DOHH2 (cell line): ENCODE results near the gene LSMEM2.
A peak's percentile ranks its signal among the peaks of the same experiment; 100 is the strongest.

Source experiments
- EZH2phosphoT487 ChIP-seq: fragments of 200-600 bp; sonication (generic); IDR thresholded peaks from 2 replicates; pipeline ENCODE4 v1.6.1; 2017; ENCODE audit warnings: borderline replicate concordance, mild to moderate bottlenecking, antibody characterized with exemption, low read length, moderate library complexity, mixed read lengths
- TF ChIP-seq, protein P1 (sequence below): fragments of 200-600 bp; sonication (generic); IDR thresholded peaks from one replicate; pipeline ENCODE4 v1.5.1; 2014; ENCODE audit warnings: antibody characterized with exemption, mild to moderate bottlenecking, low read depth, low read length; ENCODE audit not compliant: poor library complexity, severe bottlenecking

DNA sequence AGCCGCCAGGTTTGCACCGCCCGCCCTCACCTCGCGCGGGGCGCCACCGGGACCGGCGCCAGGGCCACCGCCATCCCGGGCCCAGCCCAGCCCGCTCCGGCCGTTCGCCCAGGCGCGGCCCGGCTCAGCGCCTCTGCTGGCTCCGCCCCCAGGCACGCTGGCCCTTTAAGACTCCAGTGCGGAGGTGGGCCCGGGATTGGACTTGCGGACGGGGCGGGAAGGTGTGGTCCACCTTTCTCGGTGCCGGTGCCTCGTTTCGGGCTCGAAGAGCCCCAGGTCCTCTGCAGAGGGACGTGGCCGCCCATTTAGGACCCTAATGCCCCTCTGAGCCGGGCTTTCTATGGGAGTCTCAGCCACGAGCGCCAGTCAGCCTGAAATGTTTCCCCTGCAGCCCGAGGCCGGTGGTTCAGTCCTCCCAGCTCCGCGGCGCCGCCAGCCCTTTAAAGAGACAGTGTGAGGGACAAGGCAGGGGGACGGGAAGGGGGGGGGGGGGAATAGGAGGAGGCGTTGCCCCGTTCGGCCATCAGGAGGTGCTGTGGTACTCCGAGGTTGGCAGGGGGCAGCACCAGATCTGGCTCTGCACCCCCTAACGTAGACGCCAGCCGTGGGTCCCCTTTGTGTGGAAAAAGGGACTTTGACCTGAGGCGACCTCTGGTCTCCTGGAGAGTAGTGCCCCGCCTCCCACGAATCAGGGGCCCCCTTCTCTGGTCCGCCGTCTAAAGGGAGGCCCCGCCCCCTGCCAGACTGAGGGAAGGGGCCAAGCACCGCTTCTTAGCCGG lies 42.6 kb downstream of the LSMEM2 start:
- TF ChIP-seq, protein P1, sequence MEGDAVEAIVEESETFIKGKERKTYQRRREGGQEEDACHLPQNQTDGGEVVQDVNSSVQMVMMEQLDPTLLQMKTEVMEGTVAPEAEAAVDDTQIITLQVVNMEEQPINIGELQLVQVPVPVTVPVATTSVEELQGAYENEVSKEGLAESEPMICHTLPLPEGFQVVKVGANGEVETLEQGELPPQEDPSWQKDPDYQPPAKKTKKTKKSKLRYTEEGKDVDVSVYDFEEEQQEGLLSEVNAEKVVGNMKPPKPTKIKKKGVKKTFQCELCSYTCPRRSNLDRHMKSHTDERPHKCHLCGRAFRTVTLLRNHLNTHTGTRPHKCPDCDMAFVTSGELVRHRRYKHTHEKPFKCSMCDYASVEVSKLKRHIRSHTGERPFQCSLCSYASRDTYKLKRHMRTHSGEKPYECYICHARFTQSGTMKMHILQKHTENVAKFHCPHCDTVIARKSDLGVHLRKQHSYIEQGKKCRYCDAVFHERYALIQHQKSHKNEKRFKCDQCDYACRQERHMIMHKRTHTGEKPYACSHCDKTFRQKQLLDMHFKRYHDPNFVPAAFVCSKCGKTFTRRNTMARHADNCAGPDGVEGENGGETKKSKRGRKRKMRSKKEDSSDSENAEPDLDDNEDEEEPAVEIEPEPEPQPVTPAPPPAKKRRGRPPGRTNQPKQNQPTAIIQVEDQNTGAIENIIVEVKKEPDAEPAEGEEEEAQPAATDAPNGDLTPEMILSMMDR, result peak; percentile 78
- no peak for TF ChIP-seq EZH2phosphoT487
